Stimulated activated CD4-positive, alpha-beta T cell treated with anti-CD3 and anti-CD28 coated beads, Interleukin-4, amount 100 ng/mL, for 1 hour (primary cell): ENCODE data around the gene ARF3.
"Not testable (repeated sequence)": the region's sequence is repeated elsewhere in the genome, so short reads cannot be mapped to it uniquely, and the experiment has no call there.

Experiments used
- DNase-seq: peaks from one replicate; pipeline ENCODE4 v3.0.0-alpha.2; 2020

ARF3 gene

DNA sequence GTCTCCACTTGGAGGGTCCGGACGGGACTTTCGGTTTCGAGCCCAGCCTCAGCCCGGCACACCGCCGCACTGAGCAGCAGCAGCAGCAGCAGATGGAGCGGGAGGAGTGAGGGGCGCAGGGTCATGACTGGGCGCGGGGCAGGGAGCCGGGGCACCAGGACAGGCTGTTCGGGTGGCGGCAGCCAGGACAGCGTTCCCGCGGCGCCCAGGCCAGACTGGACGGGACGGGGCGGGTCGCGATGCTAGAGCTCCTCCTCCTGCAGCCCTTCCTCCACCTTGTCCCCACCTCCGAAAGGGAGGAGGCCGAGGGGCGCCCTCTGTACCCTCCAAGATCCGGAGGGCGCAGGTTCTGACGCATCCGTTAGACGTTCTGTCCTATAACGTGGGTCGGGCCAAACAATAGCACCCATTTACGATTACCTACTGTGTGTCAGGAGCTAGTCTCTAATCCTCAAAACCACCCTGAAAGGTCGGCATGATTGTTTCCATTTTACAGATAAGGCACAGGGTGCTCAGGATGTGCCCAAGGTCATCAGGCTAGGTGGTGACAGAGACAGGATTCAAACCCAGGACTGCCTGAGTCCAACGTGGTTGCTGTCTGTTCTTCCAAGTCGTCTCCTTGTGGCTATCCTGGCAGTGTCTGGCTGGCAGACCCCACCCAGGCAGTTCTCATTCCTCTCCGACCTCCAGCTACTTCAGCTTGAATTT lies 31.8 kb downstream of the ARF3 start, which contains the start of gene FKBP11:
FKBP11 (minus strand) TSS at position 189 of the 708 bp plus-strand sequence; CDS start at position 125, 64 bp downstream.
- peak; percentile 74 for DNase-seq

DNA sequence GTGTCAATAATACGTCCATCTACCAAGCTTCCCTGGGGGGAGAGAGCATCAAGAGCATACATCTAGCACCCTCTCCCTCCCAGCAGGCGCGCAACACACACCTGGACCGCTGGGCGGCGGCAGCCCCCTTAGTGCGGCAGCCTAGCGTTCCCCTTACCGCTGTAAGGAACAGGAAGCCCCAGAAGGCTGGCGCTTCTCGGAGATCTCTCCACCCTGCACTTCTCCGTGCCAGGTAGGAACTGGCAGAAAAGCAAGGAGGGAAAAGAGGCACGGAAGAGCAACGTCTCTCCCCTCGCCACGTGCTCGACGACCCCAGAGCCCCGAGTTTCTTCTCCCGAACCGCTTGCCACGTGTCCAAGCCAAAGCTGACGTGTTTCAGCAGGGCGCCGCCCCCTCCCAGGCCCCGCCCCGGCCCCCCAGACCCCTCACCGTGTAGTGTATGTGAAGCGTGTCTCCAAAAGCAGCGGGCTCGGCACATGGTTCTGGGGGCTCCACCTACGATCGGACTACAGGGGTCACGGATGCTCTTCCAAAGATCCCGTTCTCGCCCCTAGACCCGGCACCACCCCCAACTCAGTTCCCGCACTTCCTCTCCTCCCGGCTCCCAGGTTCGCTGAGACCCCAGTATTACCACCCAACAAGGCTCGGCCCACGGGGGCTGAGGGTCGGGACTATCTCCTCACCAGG lies 32.5 kb downstream of the ARF3 start:
- DNase-seq, result peak; percentile 78

- DNase-seq, result no peak
Observed at GRCh38 chr12:48923117-48923516, 34.2 kb downstream of the ARF3 start.

DNA sequence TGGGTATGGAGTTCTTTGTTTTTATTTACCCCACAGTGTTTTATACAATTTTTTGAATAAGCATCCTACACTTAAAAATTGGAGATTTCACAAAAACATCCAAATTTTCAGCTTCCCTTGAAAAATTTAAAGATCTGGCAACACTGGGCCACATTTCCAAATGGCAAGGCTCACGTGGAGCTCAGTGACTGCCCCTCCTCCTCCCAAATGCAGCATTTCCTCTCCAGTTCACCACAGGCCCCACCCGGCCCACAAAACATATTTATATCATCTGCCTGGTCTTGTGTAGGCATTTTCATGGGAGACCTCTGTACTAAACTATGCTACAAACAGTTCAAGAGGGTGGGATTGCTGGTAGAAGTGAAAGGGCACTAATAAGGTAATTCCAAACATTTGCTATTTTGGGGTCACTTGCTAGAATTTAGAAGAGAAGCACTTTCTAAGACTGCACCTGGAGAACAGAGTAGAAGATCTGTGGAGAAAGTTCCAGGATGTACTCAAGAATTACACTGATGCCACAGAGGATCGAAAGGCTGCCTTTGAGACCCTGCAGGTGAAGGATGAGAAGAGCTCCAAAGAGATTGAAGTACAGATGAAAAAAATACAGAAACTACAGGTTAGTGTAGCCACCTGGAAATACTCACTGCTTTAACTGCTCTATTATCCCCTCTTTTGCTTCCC lies 39.3 kb downstream of the ARF3 start:
- peak; percentile 24 for DNase-seq

DNA sequence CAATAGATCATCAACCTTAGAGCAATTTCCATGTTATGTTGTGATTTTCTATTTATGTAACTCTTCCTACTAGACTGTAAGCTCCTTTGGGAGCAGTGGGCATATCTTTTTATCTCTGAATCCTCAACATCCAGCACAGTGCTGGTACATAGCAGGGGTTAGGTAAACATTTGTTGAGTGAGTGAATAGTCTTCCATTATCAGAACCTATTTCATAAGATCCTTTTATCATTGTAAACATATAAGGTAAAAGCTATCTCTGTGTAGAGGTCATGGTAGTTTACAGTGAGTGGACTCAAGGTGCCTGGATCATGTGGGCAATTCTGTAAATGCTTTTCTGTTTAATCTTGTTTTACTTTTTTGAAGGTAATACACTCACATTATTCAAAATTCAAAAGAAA lies 47.1 kb downstream of the ARF3 start:
- DNase-seq, result no peak

DNA sequence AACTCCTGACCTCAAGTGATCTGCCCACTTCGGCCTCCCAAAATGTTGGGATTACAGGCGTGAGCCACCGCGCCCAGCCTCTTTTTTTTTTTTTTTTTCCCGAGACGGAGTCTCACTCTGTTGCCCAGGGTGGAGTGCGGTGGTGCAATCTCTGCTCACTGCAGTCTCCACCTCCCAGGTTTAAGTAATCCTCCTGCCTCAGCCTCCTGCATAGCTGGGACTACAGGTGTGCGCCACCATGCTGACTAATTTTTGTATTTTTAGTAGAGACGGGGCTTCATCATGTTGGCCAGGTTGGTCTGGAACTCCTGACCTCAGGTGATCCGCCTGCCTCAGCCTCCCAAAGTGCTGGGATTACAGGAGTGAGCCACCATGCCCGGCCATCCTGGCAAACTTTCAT lies 47.6 kb downstream of the ARF3 start:
- not testable (repeated sequence) for DNase-seq

DNA sequence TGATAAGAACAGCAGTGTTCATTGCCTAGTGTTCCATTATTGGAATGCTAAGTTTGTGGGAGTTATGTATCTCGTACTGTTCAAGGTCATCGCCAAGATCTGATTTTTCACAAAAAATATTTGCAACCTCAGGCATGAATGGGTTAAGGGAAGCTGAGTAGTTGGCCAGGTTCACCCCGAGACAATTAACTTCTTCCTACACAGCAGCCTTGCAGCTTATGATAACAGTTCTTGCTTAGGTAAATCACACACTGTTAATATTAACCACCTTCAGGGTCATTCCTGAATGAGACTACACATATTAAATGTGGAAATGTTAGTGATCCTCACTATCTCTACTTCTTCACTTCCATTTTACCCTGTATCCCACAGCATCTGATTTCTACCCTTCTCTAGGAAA lies 50.0 kb downstream of the ARF3 start:
- DNase-seq, result no peak

DNA sequence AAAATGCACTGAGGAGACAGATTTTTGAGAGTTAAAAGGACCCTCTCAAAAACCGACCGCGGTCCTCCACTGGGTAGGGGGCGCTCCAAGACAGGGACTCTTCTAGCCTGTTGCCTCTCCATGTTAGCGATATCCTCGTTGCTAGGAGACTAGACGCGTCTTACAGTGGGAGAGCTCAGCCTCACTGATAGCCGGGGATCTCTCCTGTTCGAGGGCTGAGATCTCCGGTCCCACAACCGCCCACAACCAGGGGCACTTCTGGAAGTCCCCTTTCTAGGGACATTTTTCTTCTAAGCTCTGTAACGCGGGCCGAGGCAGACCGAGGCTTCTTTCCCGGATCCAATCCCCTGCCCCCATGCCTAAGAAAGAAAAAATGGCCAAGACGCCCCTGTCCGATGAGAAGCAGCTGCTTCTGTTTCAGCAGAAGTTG lies 53.3 kb downstream of the ARF3 start:
- peak; percentile 83 for DNase-seq

GRCh38 chr12:48903363-48903981 lies 53.8 kb downstream of the ARF3 start:
- no peak for DNase-seq

GRCh38 chr12:48901278-48901677 lies 56.0 kb downstream of the ARF3 start:
- no peak for DNase-seq

DNA sequence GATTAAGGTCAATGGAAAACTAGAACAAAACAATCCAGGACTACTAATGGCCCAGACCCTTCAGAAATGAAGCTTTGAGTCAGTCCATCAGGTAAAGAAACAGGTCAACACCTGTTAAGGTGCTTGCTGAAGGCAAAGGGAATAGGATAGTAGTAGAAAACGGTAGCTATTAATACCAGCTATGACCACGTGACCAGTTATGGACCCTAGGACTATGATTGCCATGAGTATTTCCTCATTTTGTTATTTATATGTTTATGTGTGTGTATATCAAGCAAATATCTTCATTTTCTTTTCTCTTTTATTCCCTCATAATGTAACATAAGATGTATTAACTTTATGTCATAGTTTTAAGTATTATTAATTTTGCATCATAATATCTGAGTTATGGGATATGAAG lies 57.6 kb downstream of the ARF3 start:
- DNase-seq, result no peak

DNA sequence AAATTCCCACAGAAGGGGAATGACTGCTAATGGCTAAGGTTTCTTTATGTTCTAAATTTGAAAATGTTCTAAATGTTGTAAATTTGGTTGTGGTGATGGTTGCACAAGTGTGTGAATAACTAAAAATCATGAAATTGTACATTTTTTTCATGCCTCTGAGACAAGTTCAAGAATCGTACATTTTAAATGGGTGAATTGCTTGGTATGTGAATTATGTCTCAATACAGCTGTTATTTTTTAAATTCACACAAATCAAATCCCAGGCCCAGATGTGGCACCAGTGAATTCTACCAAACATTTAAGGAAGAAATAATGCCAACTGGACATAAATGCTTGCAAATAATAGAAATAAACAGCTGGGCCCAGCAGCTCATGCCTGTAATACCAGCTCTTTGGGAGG lies 63.0 kb downstream of the ARF3 start:
- DNase-seq, result no peak

DNA sequence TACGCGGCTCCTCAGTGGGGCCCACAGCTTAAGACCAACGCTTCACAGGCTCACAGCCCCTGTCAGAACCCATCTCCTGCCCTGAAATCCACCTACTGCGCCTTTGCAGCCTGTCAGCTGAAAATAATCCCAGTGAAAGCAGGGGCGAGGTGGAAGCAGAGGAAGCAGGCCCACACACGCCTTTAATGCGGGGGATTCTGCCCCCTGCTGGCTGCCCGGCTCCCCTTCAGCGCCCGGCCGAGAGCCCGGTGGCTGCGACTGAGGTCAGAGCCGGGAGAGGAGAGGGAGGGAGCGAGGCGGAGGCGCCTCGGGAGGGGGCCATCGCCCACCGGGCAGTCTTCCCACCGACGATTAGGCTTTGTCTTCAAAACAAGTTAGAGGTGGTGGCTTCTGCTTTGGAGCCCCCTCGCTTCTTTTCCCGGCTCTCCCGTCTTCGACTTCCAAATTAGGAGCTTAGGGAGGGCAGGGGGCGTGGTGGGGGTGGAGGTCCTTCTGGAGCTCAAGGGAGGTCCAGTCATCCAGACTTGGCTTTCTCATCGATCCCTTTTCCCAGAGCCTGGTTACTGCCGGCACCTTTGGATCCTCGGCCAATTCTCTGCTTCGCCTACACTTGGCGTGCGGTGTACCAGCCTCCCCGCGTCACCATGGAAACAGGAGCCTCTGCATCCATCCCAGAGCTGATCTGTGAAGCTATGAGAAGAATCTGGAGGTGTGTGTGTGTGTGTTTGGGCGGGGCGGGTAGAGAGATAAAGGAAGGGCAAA lies 66.4 kb downstream of the ARF3 start:
- DNase-seq, result peak; percentile 76

DNA sequence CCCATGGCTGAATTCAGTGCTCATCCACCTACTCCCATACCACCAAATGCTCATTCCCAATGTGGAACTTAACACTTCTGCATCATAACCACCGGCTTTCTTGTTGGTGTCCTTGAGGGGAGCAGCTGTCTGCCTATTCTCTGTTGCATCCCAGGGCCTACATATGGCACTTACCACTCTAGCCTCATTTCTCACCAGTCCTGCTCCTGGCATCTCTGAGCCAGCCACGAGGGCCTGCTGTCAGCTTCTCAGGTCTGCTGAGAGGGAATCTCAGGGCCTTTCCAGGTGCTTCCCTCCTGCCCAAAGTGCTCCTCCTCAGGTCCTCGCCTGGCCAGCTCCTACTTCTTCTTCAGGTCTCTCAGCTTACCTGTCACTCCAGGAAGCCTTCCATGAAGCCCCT lies 67.6 kb downstream of the ARF3 start:
- no peak for DNase-seq
